Stimulated activated CD8-positive, alpha-beta memory T cell treated with anti-CD3 and anti-CD28 coated beads, Interleukin-7, amount 100 ng/mL, for 48 hours (primary cell): ENCODE data around the gene NRG2.

Source experiments
- DNase-seq, 2 donors: peaks; one replicate each; pipeline ENCODE4 v3.0.0-alpha.2; 2020; ENCODE audit warnings: low read depth in 1 of 2; ENCODE audit errors: extremely low read depth in 1 of 2

Gene NRG2

GRCh38 chr5:139975306-139975705, 67.8 kb downstream of the NRG2 start:
- no peak for DNase-seq

GRCh38 chr5:139974661-139975060, 68.4 kb downstream of the NRG2 start:
- no peak for DNase-seq

GRCh38 chr5:139971202-139971725, 71.8 kb downstream of the NRG2 start:
- DNase-seq = no peak

GRCh38 chr5:139969318-139969717, 73.8 kb downstream of the NRG2 start:
- DNase-seq = no peak

- peak; percentile 75 to 79 for DNase-seq
These were observed 74.4 kb downstream of the NRG2 start for GRCh38 chr5:139968547-139969261.

- no peak for DNase-seq
These were observed 75.7 kb downstream of the NRG2 start for GRCh38 chr5:139967353-139967752.

GRCh38 chr5:139966856-139967255, 76.2 kb downstream of the NRG2 start:
- DNase-seq = no peak

- DNase-seq = no peak
These were observed 78.0 kb downstream of the NRG2 start for GRCh38 chr5:139964994-139965565.

GRCh38 chr5:139964266-139964993, 78.7 kb downstream of the NRG2 start:
- DNase-seq = no peak

GRCh38 chr5:139962445-139962844, 80.7 kb downstream of the NRG2 start:
- no peak for DNase-seq

- DNase-seq = no peak
These were observed 81.5 kb downstream of the NRG2 start for GRCh38 chr5:139961435-139962157.

- no peak for DNase-seq
These were observed 82.2 kb downstream of the NRG2 start for GRCh38 chr5:139960723-139961383.

GRCh38 chr5:139958432-139959148, 84.5 kb downstream of the NRG2 start:
- no peak for DNase-seq

GRCh38 chr5:139956342-139956741, 86.8 kb downstream of the NRG2 start:
- no peak for DNase-seq

- DNase-seq = no peak
These were observed 87.4 kb downstream of the NRG2 start for GRCh38 chr5:139955616-139956273.

- DNase-seq = no peak
These were observed 88.0 kb downstream of the NRG2 start for GRCh38 chr5:139955053-139955605.

- no peak for DNase-seq
These were observed 88.6 kb downstream of the NRG2 start for GRCh38 chr5:139954462-139954861.

GRCh38 chr5:139954022-139954421, 89.1 kb downstream of the NRG2 start:
- no peak for DNase-seq

GRCh38 chr5:139952574-139952973, 90.5 kb downstream of the NRG2 start:
- DNase-seq = no peak
